ENCODE data around the gene ARHGAP40. TPM values are rescaled to one million over a fixed set of nuclear protein-coding genes. Genes with fewer than 3 reads are reported as not detected.
A peak's percentile ranks its signal among the peaks of the same experiment; 100 is the strongest.

The ARHGAP40 gene
- total and polyA plus RNA-seq, 9 of the 15 experiments (the other 6 are each of a cell fraction or from before 2014, with no cell fraction given): not detected

DNA sequence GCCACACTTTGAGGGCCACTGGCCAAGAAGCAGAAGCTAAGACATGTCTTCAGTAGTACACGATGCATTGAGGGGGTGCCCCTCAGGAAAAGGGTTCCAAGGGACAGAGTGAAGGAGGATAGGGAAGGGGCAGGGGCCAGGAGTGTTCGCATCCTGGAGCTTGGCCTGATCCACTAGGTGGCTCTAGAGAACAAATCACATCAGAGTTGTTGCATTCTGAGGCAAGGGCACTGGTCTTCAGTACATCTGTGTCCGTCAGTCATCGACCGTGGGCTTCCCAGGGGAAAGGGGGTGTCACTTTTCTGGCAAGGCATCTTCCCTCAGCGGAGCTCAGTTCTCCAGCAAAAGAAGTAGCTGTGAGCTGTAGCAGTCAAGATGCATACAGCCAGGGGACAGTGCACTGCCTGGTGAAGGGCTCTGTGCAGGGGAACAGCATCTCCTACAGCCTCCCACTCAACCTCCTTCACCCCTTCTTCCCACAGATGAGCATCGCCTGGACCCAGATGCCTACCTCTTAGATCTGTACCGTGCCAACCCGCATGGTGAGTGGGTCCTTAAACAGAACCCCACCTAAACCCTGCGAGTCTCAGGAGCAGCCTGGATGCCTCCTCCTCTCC is 47.8 kb downstream of the ARHGAP40 start (continued):
- TF ChIP-seq, protein P1, sequence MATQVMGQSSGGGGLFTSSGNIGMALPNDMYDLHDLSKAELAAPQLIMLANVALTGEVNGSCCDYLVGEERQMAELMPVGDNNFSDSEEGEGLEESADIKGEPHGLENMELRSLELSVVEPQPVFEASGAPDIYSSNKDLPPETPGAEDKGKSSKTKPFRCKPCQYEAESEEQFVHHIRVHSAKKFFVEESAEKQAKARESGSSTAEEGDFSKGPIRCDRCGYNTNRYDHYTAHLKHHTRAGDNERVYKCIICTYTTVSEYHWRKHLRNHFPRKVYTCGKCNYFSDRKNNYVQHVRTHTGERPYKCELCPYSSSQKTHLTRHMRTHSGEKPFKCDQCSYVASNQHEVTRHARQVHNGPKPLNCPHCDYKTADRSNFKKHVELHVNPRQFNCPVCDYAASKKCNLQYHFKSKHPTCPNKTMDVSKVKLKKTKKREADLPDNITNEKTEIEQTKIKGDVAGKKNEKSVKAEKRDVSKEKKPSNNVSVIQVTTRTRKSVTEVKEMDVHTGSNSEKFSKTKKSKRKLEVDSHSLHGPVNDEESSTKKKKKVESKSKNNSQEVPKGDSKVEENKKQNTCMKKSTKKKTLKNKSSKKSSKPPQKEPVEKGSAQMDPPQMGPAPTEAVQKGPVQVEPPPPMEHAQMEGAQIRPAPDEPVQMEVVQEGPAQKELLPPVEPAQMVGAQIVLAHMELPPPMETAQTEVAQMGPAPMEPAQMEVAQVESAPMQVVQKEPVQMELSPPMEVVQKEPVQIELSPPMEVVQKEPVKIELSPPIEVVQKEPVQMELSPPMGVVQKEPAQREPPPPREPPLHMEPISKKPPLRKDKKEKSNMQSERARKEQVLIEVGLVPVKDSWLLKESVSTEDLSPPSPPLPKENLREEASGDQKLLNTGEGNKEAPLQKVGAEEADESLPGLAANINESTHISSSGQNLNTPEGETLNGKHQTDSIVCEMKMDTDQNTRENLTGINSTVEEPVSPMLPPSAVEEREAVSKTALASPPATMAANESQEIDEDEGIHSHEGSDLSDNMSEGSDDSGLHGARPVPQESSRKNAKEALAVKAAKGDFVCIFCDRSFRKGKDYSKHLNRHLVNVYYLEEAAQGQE (IDR thresholded peaks at IDR 0.05; ENCODE audit: borderline replicate concordance): peak; percentile 88
- TF ChIP-seq, protein P1 (CRISPR knock-in tag; IDR thresholded peaks at IDR 0.05; ENCODE audit: low read depth): no peak
- TF ChIP-seq, protein P2, sequence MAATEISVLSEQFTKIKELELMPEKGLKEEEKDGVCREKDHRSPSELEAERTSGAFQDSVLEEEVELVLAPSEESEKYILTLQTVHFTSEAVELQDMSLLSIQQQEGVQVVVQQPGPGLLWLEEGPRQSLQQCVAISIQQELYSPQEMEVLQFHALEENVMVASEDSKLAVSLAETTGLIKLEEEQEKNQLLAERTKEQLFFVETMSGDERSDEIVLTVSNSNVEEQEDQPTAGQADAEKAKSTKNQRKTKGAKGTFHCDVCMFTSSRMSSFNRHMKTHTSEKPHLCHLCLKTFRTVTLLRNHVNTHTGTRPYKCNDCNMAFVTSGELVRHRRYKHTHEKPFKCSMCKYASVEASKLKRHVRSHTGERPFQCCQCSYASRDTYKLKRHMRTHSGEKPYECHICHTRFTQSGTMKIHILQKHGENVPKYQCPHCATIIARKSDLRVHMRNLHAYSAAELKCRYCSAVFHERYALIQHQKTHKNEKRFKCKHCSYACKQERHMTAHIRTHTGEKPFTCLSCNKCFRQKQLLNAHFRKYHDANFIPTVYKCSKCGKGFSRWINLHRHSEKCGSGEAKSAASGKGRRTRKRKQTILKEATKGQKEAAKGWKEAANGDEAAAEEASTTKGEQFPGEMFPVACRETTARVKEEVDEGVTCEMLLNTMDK (IDR thresholded peaks at IDR 0.05; ENCODE audit: borderline replicate concordance, insufficient read depth, low read depth, low read length, poor library complexity, severe bottlenecking): peak; percentile 29
- no peak for TF ChIP-seq CEBPG (CRISPR knock-in tag; IDR thresholded peaks at IDR 0.05)
- TF ChIP-seq CEBPG (tag; conservative IDR thresholded peaks at IDR 0.05 in 1 of 2, IDR thresholded peaks at IDR 0.05 in 1 of 2): no peak
- no peak for TF ChIP-seq POLR3A (IDR thresholded peaks at IDR 0.05; ENCODE audit: borderline replicate concordance, extremely low read depth, insufficient read depth, insufficient read length)
- TF ChIP-seq, protein P3, sequence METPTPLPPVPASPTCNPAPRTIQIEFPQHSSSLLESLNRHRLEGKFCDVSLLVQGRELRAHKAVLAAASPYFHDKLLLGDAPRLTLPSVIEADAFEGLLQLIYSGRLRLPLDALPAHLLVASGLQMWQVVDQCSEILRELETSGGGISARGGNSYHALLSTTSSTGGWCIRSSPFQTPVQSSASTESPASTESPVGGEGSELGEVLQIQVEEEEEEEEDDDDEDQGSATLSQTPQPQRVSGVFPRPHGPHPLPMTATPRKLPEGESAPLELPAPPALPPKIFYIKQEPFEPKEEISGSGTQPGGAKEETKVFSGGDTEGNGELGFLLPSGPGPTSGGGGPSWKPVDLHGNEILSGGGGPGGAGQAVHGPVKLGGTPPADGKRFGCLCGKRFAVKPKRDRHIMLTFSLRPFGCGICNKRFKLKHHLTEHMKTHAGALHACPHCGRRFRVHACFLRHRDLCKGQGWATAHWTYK (CRISPR knock-in tag; IDR thresholded peaks at IDR 0.05): no peak
- TF ChIP-seq ZNF695 (CRISPR knock-in tag; IDR thresholded peaks at IDR 0.05): no peak
- peak; percentile 16 for TF ChIP-seq MEIS2 (IDR thresholded peaks at IDR 0.05; ENCODE audit: partially characterized antibody)
- TF ChIP-seq CBX1 (IDR thresholded peaks at IDR 0.05; ENCODE audit: low read depth): no peak
- no peak for TF ChIP-seq PML (IDR thresholded peaks at IDR 0.05; ENCODE audit: low read length)
- no peak for TF ChIP-seq CBX8 (IDR thresholded peaks at IDR 0.05; ENCODE audit: borderline replicate concordance, extremely low read depth, low read depth, low read length, poor library complexity, severe bottlenecking)
- no peak for TF ChIP-seq KDM1A (IDR thresholded peaks at IDR 0.05)
- TF ChIP-seq THRAP3 (IDR thresholded peaks at IDR 0.05; ENCODE audit: borderline replicate concordance): no peak
- no peak for TF ChIP-seq ZNF324 (CRISPR knock-in tag; IDR thresholded peaks at IDR 0.05)

Measured in K562 (cell line).